HepG2 (cell line): Measurements from ENCODE around the gene ETHE1. TPM values are rescaled to one million over a fixed set of nuclear protein-coding genes. Genes with fewer than 3 reads are reported as not detected.
A peak's percentile ranks its signal among the peaks of the same experiment; 100 is the strongest.

Experiments used
- ATAC-seq: fragments of 200-7000 bp; cut with Tn5 transposase; 3 replicates; pipeline ENCODE4 v1.9.1; 2020; ENCODE audit warnings: mild to moderate bottlenecking, moderate library complexity
- BruUV-seq: library from RNA; stranded (reverse); fragments of 400-500 nt; replicated peaks from 2 replicates; lab custom pipeline; 2021; lab: Mats Ljungman, UMichigan
- CTCF ChIA-PET: fragments of 300-600 bp; formaldehyde crosslinking; extraction: SDS; loops from one replicate; lab custom pipeline; 2021; ENCODE audit warnings: low total read pairs, inconsistent platforms, low intra/inter-chr PET ratio; lab: Yijun Ruan, JAX
- POLR2A ChIA-PET: fragments of 350-600 bp; sonication (Branson Sonifier 250); formaldehyde crosslinking; loops from one replicate; lab custom pipeline; 2020; ENCODE audit warnings: antibody characterized with exemption, inconsistent platforms; lab: Yijun Ruan, JAX
- DNase-seq: peaks from one replicate; pipeline ENCODE4 v3.0.0-alpha.2; 2015; ENCODE audit warnings: low spot score
- FAIRE-seq: peaks from 3 replicates; lab custom pipeline; 2011; peaks lifted over from hg19 to GRCh38; lab: Jason Lieb, UNC
- H2AFZ ChIP-seq: one replicate; pipeline ENCODE4 v1.6.1; 2011; ENCODE audit warnings: low read length, inconsistent platforms
- H3K27ac ChIP-seq: fragments of 300-600 bp; 3 replicates; pipeline ENCODE4 v1.8.0; 2011; ENCODE audit warnings: mixed run types, mild to moderate bottlenecking, mixed read lengths, low read length, inconsistent platforms; ENCODE audit not compliant: insufficient read depth; ENCODE audit errors: extremely low read length
- H3K27me3 ChIP-seq, 2 experiments: fragments of 200-600 bp in 1 of 2; 2 replicates in 1 of 2; 3 replicates in 1 of 2; pipeline versions ENCODE4 v1.6.0 to v1.8.0; 2011; ENCODE audit warnings: low read length in 2 of 2, mild to moderate bottlenecking in 2 of 2, moderate library complexity in 2 of 2, inconsistent platforms in 1 of 2; ENCODE audit not compliant: insufficient read depth in 2 of 2, control insufficient read depth in 1 of 2
- H3K36me3 ChIP-seq, 2 experiments: fragments of 200-600 bp in 1 of 2; replicated peaks in 1 of 2; 2 replicates in 1 of 2; 3 replicates in 1 of 2; pipeline versions ENCODE4 v1.5.1 to v1.8.0; 2011; ENCODE audit warnings: low read length in 2 of 2, inconsistent platforms in 1 of 2; ENCODE audit not compliant: insufficient read depth in 2 of 2, control insufficient read depth in 1 of 2
- H3K4me1 ChIP-seq: 2 replicates; pipeline ENCODE4 v1.5.1; 2012; ENCODE audit warnings: low read length, inconsistent platforms; ENCODE audit not compliant: insufficient read depth
- H3K4me2 ChIP-seq: 2 replicates; pipeline ENCODE4 v1.6.0; 2011; ENCODE audit warnings: low read depth, low read length, inconsistent platforms
- H3K4me3 ChIP-seq, 3 experiments: fragments of 200-600 bp in 1 of 3; sonication (generic), shearing (Covaris generic) in 1 of 3; replicated peaks in 1 of 3; 2 replicates each; pipeline ENCODE4 v1.5.1; 2011 to 2016; ENCODE audit warnings: low read length in 3 of 3, inconsistent platforms in 2 of 3, low read depth in 2 of 3, mild to moderate bottlenecking in 2 of 3, control low read depth in 1 of 3, mixed read lengths in 1 of 3; ENCODE audit not compliant: insufficient read depth in 1 of 3
- H3K79me2 ChIP-seq: one replicate; pipeline ENCODE4 v1.6.1; 2011; ENCODE audit warnings: low read length, inconsistent platforms; ENCODE audit not compliant: insufficient read depth
- H3K9ac ChIP-seq: 2 replicates; pipeline ENCODE4 v1.6.0; 2011; ENCODE audit warnings: mild to moderate bottlenecking, low read depth, low read length, inconsistent platforms; ENCODE audit not compliant: insufficient read depth
- H3K9me3 ChIP-seq: 2 replicates; pipeline ENCODE4 v1.5.1; 2012; ENCODE audit warnings: mild to moderate bottlenecking, low read length
- H4K20me1 ChIP-seq: 2 replicates; pipeline ENCODE4 v1.6.0; 2011; ENCODE audit warnings: inconsistent platforms, mild to moderate bottlenecking, low read length, moderate library complexity; ENCODE audit not compliant: insufficient read depth
- NPAS2 ChIP-seq: sonication (generic); formaldehyde crosslinking; IDR thresholded peaks from 2 replicates; pipeline ENCODE4 v1.8.0; 2022; ENCODE audit warnings: mild to moderate bottlenecking, missing genetic modification reagents, borderline replicate concordance
- NRL ChIP-seq: sonication (generic); formaldehyde crosslinking; IDR thresholded peaks from 2 replicates; pipeline ENCODE4 v1.5.0; 2020; ENCODE audit warnings: missing genetic modification reagents, mild to moderate bottlenecking, moderate library complexity, borderline replicate concordance
- RFX1 ChIP-seq: fragments of 450-650 bp; IDR thresholded peaks from 2 replicates; pipeline ENCODE4 v1.6.1; 2017
- SIX1 ChIP-seq: sonication (generic); formaldehyde crosslinking; IDR thresholded peaks from 2 replicates; pipeline ENCODE4 v1.4.0; 2020; ENCODE audit warnings: missing genetic modification reagents, borderline replicate concordance
- SMARCC2 ChIP-seq: fragments of 450-650 bp; IDR thresholded peaks from 2 replicates; pipeline ENCODE4 v1.6.1; 2017; ENCODE audit warnings: antibody characterized with exemption, mild to moderate bottlenecking
- ZNF280D ChIP-seq: sonication (generic); formaldehyde crosslinking; IDR thresholded peaks from 2 replicates; pipeline ENCODE4 v1.5.1; 2020; ENCODE audit warnings: mild to moderate bottlenecking, missing genetic modification reagents
- ZNF619 ChIP-seq: sonication (generic); formaldehyde crosslinking; IDR thresholded peaks from 2 replicates; pipeline ENCODE4 v1.4.0; 2020; ENCODE audit warnings: mild to moderate bottlenecking, missing genetic modification reagents
- ZNF629 ChIP-seq: sonication (generic); formaldehyde crosslinking; conservative IDR thresholded peaks from 2 replicates; pipeline ENCODE4 v1.5.0; 2020; ENCODE audit warnings: missing genetic modification reagents
- WGBS: methylation state at CpG from one replicate; pipeline ENCODE4 v1.1.6; 2017; ENCODE audit warnings: low lambda C conversion rate; 5-methylcytosine and 5-hydroxymethylcytosine counted together
- in situ Hi-C: cut with HindIII; loops from 2 replicates; pipeline ENCODE4 v1.10.0; 2017; ENCODE audit warnings: low pct_unique_long_range_greater_than_20kb; ENCODE audit not compliant: extremely low pct_ligation_motif_present
- intact Hi-C: fragments of 100-400 bp; cut with micrococcal nuclease; formaldehyde crosslinking; loops from one replicate; pipeline ENCODE4 v1.10.0; 2022; ENCODE audit not compliant: unreplicated experiment
- polyA plus RNA-seq, 8 experiments: library from polyadenylated mRNA; depleted of rRNA in 3 of 8; stranded (reverse) in 7 of 8; unstranded in 1 of 8; fragments of >200 nt; fragmentation: Illumina TruSeq in 4 of 8; extraction: Trizol in 4 of 8; gene quantifications; 2 replicates each; pipeline versions ENCODE4 v1.2.1 to v1.2.3, GENCODE V29; 2011 to 2016; ENCODE audit warnings: low read depth in 4 of 8, missing spikeins in 1 of 8, mixed read lengths in 1 of 8; ENCODE audit not compliant: insufficient read depth in 1 of 8
- total RNA-seq, 5 experiments: library from RNA; depleted of rRNA; stranded (reverse); fragments of >200 nt; fragmentation: Illumina TruSeq; extraction: Trizol; gene quantifications; 2 replicates each; pipeline ENCODE4 v1.2.3, GENCODE V29; 2016; ENCODE audit warnings: low read depth in 1 of 5

ETHE1 gene
- total and polyA plus RNA-seq, 2 of the 13 experiments (the other 11 are each of a cell fraction or from before 2014, with no cell fraction given), result 32.5 to 58.4 TPM

GRCh38 chr19:43575156-43575950 lies 48.4 kb upstream of the ETHE1 start, which contains the start of the genes PINLYP and XRCC1 (continued):
- TF ChIP-seq NPAS2 (CRISPR knock-in tag), result no peak
- TF ChIP-seq ZNF280D, result no peak
- no peak for TF ChIP-seq SIX1 (CRISPR knock-in tag)
- TF ChIP-seq RFX1, result peak; percentile 91
- no peak for TF ChIP-seq SMARCC2

DNA sequence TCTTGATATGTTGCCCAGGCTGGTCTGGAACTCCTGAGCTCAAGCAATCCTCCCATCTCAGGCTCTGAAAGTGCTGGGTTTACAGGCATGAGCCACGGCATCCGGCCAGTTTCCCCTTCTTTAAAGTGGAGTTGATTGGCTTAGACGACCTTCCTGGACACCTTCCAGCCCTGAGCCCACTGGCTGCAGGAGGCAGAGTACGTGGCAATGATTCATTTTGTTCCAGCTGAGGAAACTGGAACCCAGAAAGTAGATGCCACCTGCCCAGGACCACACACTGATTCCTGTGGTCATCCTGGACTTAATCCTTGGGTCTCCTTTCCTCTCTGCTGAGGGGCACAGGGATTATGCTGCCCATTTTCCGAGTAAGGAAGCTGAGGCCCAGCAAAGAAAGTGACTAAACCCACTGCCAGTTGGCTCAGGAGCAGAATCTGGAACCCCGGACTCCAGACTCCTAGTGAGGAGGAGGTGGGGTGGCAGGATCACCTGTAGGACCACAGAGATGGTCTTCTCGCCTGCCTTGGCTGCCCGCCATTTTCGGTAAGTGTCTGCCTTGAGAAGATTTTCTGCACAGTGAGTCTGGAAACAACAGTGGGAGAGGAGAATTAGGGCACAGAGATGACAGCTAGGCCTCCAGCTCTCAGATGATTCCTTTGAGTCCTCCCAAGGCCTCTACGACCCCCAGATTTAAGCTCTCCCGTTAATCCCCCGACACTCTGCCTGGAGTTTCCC lies 47.6 kb upstream of the ETHE1 start:
- WGBS, result 30% methylated on average over 9 of the region's 12 CpGs
- FAIRE-seq, result no peak

More for the DNA sequence above, 47.6 kb upstream of the ETHE1 start:
- Histone ChIP-seq H3K79me2 (peaks cover 8% of the 10 kb centered on the region), H3K4me3 (peak overlapping the region; percentile 87 to 92 (median 89)), H3K9ac (peak overlapping the region; percentile 88), H2AFZ (peak overlapping the region; percentile 31), H3K36me3 (peaks cover 0 to 1% of the 10 kb centered on the region in 2 experiments; a peak in 1 of 5 replicates), H4K20me1 (no peaks in the 10 kb centered on the region), H3K4me2 (peak overlapping the region; percentile 93), H3K27ac (peak overlapping the region; percentile 72), H3K9me3 (no peaks in the 10 kb centered on the region), H3K27me3 (no peaks in the 10 kb centered on the region; a peak in 1 of 5 replicates), H3K4me1 (peaks cover 19% of the 10 kb centered on the region; the same call in 1 of the 2 replicates)
- in situ Hi-C loops (no loop called here), intact Hi-C loops (loop anchor here (1.0 kb wide), 1 partner anchor 22 kb away; the partner anchor contains the start of genes IRGQ and ZNF576)
- ChIA-PET POLR2A (interaction anchor here (1.4 to 1.8 kb wide), 2 partner anchors 19 to 21 kb away, joined by 3 to 6 read pairs; partner anchors contain the start of genes IRGQ and ZNF576), CTCF (no interaction called here)
- BruUV-seq, result TSS peak; percentile 66
- no peak for TF ChIP-seq NRL (CRISPR knock-in tag)
- peak; percentile 70 for TF ChIP-seq ZNF629 (CRISPR knock-in tag)
- TF ChIP-seq ZNF619, result peak; percentile 64; the same call in 1 of the 2 replicates
- DNase-seq (no peak), ATAC-seq (no peak)
